Left colon (tissue), 2 donors: Measurements from ENCODE around the gene LTO1. TPM values are rescaled to one million over a fixed set of nuclear protein-coding genes. Genes with fewer than 3 reads are reported as not detected.

Experiments used
- ATAC-seq: fragments of 200-7000 bp; cut with Tn5 transposase; one replicate; pipeline ENCODE4 v1.9.1; 2020; ENCODE audit warnings: mild to moderate bottlenecking, moderate library complexity
- DNase-seq, 2 donors: peaks; one replicate each; pipeline ENCODE4 v3.0.0-alpha.2; 2020
- intact Hi-C, 2 donors: fragments of 100-400 bp; cut with DNase I in 1 of 2; cut with micrococcal nuclease in 1 of 2; formaldehyde crosslinking; loops; one replicate each; pipeline versions ENCODE4 v1.11.2 to v1.14.0; 2022; cut with DNase I, micrococcal nuclease
- total RNA-seq, 2 donors: library from RNA; stranded (reverse); fragmentation: NEBNext Ultra II Directional; extraction: Animal tissue kit (Norgen Biotek cat#: 25700); gene quantifications; one replicate each; pipeline ENCODE4 v1.2.1, GENCODE V29; 2021
- donor health status: DM: no; HTN: no; CAD: no.
- donor health status: DM: yes; HTN: yes; CAD: no.

LTO1 gene
- total RNA-seq, 2 donors from 2014 or later = 21.2 to 21.7 TPM

DNA sequence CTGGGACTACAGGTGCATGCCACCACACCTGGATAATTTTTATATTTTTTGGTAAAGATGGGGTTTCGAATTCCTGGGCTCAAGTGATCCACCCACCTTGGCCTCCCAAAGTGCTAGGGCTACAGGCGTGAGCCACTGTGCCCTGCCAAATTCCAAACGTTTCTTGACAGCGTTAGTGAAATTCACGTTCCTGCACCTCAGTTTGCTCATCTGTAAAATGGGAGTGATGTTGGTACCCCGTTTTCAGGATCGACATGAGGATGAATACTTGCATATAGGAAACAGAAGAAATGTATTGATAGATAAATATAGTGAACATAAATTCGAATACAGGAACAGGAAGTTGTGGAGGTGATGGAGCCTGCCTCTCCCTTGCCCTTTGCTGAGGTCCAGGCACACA lies 10.2 kb upstream of the LTO1 start:
- DNase-seq = no peak

GRCh38 chr11:69684651-69685050 lies 9.5 kb upstream of the LTO1 start:
- DNase-seq (no peak), ATAC-seq (no peak)
- intact Hi-C loops = loop anchor here in 1 of 2 donors (5.0 kb wide), 1 partner anchor 513 kb away; no protein-coding TSS in a partner anchor

More for the DNA sequence above, 10.2 kb upstream of the LTO1 start:
- ATAC-seq = no peak
- intact Hi-C loops = no loop called here

GRCh38 chr11:69683764-69684333 lies 8.7 kb upstream of the LTO1 start:
- ATAC-seq = peak; percentile 54
- peak in 1 of 2 donors; percentile 47 for DNase-seq
- intact Hi-C loops = loop anchor here in 1 of 2 donors (5.0 kb wide), 1 partner anchor 513 kb away; no protein-coding TSS in a partner anchor

- DNase-seq = no peak
- ATAC-seq = no peak
- intact Hi-C loops = loop anchor here in 1 of 2 donors (5.0 kb wide), 1 partner anchor 514 kb away; no protein-coding TSS in a partner anchor
Observed at GRCh38 chr11:69682681-69683326, 7.7 kb upstream of the LTO1 start.

- intact Hi-C loops = loop anchor here in 1 of 2 donors (5.0 kb wide), 1 partner anchor 515 kb away; no protein-coding TSS in a partner anchor
- ATAC-seq = no peak
- no peak for DNase-seq
Observed at GRCh38 chr11:69682221-69682620, 7.1 kb upstream of the LTO1 start.

DNA sequence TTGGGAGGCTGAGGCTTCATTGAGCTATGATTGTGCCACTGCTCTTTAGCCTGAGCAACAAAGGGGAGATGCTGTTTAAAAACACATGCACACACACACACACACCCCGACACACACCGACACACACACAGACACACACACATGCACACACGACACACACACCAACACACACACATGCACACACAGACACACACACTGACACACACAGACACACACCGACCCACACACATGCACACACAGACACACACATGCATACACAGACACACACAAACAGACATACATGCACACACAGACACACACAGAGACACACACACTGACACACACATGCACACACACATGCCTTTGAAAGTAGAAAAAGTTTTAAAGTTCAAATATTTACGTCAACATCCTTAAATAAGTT lies 5.5 kb upstream of the LTO1 start:
- DNase-seq (peak in 1 of 2 donors; percentile 13), ATAC-seq (no peak)
- intact Hi-C loops = loop anchor here in 1 of 2 donors (5.0 kb wide), 1 partner anchor 517 kb away; no protein-coding TSS in a partner anchor

- no peak for DNase-seq
- intact Hi-C loops = no loop called here
- no peak for ATAC-seq
Observed at GRCh38 chr11:69677749-69678148, 2.6 kb upstream of the LTO1 start.

DNA sequence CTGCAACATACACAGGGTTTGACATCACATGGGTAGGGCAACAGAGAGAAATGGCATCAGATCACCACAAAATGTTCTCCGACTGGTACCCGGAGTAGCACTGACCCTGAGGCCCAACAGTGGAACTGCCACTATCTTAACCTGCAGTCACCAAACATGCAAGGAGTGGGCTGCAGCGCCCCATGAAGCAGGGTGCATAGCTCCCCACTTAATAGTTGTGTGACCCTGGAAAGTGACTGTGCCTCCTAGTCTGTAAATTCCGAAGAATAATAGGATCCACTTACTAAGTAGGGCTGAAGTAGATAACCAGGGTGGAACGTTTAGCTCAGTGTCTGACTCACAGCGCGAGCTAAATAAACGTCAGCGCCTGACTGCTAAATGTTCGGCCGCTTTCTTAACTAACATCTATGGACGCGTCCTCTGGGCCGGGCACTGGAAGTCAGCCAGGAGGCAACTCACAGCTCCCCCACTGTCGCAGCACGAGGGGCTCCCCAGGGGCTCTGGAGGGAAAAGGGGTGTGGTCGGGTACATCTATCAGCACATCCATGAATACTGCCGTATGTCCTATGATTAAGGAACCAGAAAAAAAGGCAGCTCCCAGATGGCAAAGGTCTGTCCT lies 777 bp downstream of the LTO1 start:
- ATAC-seq = peak; percentile 20
- no peak for DNase-seq
- intact Hi-C loops = no loop called here

DNA sequence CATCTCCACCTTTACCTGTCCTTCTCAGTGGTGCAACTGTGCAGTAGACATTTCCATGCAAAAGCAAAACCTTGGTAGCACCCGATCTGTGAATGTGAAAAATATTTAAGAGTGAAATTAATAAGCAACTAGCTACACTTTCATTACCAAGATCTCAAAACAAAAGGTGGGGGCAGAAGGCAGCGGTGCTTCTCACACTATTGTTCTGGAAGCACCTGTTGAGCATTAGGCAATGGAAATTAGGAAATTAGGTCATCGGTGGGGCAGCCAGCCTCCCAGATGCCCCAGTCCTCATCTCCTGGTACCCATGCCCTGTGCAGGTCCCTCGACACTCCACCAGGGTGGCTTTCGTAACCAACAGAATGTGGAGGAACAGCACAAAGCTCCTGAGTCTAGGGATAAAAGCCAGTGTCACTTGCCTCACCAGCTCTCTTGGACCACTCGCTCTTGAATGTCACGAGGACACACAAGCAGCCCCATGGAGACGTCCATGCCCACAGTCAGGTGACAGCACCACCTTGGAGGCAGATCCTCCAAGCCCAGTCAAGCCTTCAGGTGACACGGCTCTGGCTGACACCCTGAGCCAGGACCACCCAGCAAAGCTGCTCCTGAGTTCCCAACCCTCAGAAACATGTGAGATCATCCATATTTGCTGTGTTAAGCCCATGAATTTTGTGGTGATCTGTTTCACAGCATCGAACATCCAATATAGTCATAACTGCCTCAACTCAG lies 3.3 kb downstream of the LTO1 start:
- DNase-seq (peak in 1 of 2 donors; percentile 20), ATAC-seq (no peak)
- intact Hi-C loops = no loop called here

DNA sequence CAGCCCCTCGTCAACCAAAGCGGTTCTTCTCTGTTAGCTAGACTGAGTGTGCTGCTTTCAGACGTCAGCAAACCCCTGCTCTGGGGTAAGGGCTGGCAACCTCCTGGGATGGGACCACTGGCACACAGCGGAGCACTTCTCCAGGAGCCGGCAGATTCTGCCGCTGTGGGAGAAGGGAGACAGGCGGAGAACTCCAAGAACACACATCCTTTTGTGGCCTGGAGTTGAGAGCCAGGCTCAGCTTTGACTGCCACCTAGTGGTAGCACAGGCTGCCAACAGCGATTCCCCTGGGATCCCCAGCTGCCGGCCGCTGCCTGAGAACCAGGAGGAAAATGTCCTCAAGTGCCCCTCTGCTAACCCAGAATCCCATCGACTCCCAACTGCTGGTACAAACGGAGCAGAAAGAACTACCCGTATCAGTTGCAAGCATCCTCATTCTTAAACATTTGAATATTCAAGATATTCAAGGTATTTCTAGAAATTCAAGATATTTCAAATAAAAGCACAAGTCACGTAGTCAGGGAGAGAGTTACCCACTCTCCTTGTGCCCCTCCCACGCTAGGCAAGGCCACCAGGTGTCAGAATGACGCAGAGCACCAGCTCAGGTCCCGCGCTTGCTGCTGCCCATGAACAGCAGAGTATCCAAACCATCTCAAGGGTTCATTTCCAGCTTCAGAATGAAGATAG lies 4.9 kb downstream of the LTO1 start:
- intact Hi-C loops = no loop called here
- ATAC-seq (peak; percentile 54), DNase-seq (peak; percentile 68 to 84)

- peak in 1 of 2 donors; percentile 22 for DNase-seq
- intact Hi-C loops = no loop called here
- ATAC-seq = no peak
Observed at GRCh38 chr11:69669486-69669885, 5.7 kb downstream of the LTO1 start.

- ATAC-seq (peak; percentile 49), DNase-seq (peak in 1 of 2 donors; percentile 20)
- intact Hi-C loops = no loop called here
Observed at GRCh38 chr11:69667619-69668604, 7.2 kb downstream of the LTO1 start.

GRCh38 chr11:69666752-69667536 lies 8.2 kb downstream of the LTO1 start:
- ATAC-seq (no peak), DNase-seq (peak in 1 of 2 donors; percentile 12)
- intact Hi-C loops = no loop called here

DNA sequence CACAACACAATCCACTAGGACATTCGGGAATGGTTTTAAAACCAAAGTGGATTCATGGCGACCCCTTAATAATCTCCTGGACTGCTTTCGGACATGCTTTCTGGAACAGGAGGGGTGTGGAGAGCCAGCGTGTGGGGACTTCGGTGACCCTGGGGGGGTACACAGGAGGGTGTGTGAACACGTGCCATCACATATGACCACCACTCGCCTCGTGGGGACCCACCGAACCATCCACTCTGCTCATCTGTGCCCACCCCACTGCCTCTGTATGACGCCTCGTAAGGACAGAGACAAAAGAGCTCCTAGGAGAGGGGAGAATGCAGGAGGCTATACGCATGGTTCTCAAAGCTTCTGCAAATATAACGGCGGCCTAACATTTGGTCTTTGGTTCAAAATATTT lies 8.9 kb downstream of the LTO1 start:
- no peak for ATAC-seq
- DNase-seq = no peak
- intact Hi-C loops = no loop called here

- ATAC-seq (no peak), DNase-seq (no peak)
- intact Hi-C loops = no loop called here
Observed at GRCh38 chr11:69665669-69666068, 9.5 kb downstream of the LTO1 start.

GRCh38 chr11:69664901-69665300 lies 10.3 kb downstream of the LTO1 start:
- DNase-seq = peak in 1 of 2 donors; percentile 4
- ATAC-seq = no peak
- intact Hi-C loops = no loop called here
